HG03045 (cell line): Measurements from ENCODE around the gene DNAJC4.

Experiments used
- ATAC-seq: cut with Tn5 transposase; IDR thresholded peaks from one replicate; pipeline ENCODE4 v1.9.1; 2021; ENCODE audit warnings: mild to moderate bottlenecking, moderate library complexity; ENCODE audit not compliant: unreplicated experiment

The DNAJC4 gene

DNA sequence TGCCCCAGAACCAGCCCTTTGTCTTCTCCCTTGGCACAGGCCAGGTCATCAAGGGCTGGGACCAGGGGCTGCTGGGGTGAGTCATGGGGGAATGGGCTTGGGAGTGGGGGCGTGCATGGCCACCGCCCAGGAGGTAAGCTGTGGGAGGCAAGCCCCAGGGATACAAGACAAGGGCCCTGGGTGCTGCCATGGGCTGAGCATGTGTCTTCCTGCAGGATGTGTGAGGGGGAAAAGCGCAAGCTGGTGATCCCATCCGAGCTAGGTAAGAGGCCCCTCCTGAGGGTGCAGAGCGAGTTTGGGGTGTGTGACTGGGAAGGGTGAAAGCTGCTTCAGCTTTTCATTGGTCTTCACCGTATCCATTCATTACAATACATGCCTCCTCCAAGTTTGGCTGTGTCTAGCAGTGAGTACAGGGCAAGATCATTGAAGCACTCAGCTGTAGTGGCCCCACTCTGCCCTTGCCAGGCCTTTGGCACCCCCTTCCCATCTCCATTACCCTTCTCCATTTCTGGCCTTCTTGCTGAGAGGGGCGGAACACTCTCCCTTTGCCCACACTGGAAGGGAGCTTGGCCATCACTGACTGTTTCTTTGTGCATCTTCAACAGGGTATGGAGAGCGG lies 13.0 kb downstream of the DNAJC4 start:
- ATAC-seq, result no peak

- no peak for ATAC-seq
Observed at GRCh38 chr11:64244107-64244506, 13.8 kb downstream of the DNAJC4 start.

DNA sequence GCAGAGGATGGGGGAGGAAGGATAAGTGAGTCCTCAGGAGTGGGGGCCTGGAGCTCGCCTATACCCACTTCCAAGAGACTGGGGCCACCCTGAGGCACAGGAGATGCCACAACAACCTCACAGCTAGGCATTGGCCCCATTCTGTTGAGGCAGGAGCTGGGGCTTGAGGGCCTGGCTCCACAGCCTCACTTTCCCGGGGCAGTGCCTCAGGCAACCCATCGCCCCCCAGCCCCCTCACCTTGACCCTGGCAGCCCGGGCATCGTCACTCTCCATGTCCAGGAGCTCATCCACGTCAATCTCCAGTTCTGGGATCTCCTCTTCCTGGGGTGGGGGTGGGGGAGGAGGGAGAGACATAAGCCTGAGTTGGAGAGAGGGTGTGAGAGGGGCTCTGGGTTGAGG lies 14.6 kb downstream of the DNAJC4 start:
- ATAC-seq, result no peak

DNA sequence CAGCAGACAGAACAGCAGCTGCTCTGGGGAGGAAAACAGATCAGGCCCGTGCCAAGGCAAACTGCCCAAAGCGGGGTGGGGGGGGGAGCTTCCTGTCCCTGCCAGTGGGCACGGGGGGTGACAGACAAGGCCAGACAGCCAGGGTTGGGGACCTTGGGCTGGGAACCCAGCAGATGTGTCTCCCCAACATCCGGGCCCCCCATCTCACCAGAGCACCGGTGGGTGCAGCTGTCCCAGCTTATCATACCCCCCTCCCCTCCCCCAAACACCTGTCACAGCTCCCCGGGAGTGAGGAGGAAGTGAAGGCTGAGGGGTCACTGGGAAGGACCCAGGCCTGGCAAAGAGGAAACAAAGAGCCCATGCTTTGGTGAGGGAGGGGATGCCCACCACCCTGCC lies 15.1 kb downstream of the DNAJC4 start:
- ATAC-seq, result no peak

- no peak for ATAC-seq
Observed at GRCh38 chr11:64245797-64246620, 15.7 kb downstream of the DNAJC4 start.

GRCh38 chr11:64246621-64246870 lies 16.2 kb downstream of the DNAJC4 start:
- ATAC-seq, result peak; percentile 12

DNA sequence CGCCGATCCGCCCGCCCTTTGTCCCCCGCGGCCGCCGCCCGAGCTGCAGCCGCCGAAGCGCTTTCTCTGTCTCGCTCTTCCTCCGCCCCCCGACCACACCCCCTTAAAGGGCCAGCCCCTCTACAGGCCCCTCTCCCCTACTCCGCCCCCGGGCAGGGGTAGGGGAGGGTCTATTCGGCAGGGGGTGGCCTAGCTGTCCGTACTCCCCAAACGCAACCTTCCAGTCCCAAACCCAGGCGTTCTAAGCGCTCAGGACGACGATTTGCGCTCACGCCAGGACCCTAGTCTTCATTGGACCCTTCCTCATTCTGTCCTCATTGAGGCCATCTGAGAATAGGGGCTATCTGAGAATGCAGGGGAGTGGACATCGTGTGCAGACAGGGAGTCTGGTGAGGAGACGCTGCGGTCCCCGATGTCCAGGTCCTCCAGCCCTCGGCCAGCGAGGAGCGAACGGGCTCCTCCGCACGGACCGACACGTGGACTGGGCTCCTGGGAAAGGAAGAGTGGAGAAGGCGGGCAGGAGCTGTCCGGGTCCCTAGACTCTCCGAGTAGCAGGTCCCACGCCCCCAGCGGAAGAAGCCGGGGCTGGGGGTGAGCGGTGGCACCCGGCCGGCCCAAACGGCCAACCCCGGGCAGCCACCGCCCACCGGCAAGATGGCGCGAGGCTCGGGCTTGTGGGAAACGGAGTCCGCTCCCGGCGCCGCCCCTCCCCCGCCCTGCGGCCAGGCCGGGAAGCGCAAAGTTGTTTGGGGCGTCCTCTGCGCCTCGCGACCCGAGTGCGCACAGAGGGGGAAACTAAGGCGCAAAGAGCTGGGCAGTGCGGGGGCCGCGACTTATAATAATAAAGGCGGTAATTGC lies 16.8 kb downstream of the DNAJC4 start, which contains the start of gene PPP1R14B:
Gene PPP1R14B, minus strand, starts transcription at position 73 of the 858 bp plus-strand sequence. CDS start 270 bp downstream, outside the sequence.
- peak; percentile 31 for ATAC-seq

- no peak for ATAC-seq
Observed at GRCh38 chr11:64247729-64248531, 17.6 kb downstream of the DNAJC4 start.

GRCh38 chr11:64248578-64248977 lies 18.2 kb downstream of the DNAJC4 start:
- ATAC-seq, result no peak

GRCh38 chr11:64249038-64249437 lies 18.7 kb downstream of the DNAJC4 start:
- ATAC-seq, result no peak

GRCh38 chr11:64249563-64250414 lies 19.4 kb downstream of the DNAJC4 start:
- ATAC-seq, result no peak

DNA sequence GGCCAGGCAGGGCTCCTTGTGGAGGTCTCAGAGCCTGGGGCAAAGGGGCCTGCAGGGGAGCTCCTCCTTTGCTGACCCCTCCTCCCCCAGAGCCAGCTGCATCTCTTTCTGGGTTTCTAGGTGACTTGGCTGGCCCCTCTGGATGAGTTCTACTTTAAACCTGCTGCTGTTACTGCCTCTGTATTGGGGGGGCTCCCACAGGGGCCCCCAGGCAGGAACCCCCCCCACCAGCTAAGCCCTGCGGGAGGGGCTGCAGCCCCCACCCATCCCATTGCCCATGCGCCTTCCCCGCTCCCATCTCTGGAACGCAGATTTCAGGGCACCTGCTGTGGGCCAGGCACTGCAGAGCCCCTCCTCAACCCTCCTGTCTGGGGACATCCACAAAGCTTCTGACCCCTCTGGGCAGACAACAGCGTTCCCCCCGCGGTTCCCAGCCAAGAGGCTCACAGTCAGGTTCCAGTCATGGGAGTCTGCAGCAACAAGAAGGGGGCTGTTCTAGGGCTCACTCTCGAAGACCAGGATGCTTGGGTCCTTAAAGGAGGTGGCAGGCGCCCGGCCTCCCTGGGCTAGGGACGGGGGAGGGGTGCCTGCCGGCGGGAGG lies 20.2 kb downstream of the DNAJC4 start:
- no peak for ATAC-seq

DNA sequence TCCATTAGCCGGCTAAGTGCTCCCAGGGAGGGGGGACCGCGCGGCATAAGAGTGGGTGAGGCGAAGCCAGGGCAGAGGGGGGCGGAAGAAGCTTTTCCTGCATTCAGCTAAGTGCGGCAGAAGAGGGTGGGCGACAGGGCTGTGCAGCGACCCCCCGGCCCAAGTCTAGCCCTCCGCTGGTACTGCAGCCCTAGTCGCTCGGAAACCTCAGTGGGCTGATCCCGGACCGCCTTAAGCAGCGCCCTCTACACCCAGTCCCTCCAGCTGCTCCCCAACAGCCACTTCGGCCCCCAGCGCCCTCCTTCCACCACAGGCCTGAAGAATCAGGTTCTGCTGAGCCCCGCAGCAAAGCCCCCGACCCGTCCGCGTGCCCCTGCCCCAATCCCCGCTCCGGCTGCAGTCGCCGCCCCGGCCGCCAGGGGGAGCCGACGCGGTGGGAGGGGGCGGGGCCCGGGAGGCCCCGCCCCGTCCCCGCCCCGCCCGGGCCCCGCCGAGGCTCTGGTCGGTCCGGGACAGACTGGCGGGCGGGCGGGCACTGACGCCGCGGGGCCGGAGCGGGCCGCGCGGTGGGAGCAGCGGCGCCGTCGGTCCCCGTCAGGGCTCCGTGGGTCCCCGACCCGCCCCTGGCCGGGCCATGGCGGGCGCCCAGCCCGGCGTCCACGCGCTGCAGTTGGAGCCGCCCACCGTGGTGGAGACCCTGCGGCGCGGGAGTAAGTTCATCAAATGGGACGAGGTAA lies 20.8 kb downstream of the DNAJC4 start, which contains the start of gene PLCB3:
Gene PLCB3, plus strand, starts transcription at position 515 of the 737 bp plus-strand sequence. Its CDS starts 120 bp downstream, at position 635.
- peak; percentile 44 for ATAC-seq

DNA sequence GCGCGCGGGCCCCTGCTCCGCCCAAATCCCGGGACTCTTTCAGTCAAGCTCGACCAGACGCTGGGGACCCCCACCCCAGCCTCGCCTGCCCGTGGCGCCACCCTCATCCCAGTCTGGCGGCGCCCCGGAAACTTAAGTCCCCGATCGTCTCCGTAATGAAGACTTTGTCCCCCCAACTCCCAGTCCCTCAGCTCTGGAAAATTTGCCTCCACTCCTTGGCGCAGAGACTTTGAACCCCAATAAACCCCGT lies 21.3 kb downstream of the DNAJC4 start:
- ATAC-seq, result no peak

DNA sequence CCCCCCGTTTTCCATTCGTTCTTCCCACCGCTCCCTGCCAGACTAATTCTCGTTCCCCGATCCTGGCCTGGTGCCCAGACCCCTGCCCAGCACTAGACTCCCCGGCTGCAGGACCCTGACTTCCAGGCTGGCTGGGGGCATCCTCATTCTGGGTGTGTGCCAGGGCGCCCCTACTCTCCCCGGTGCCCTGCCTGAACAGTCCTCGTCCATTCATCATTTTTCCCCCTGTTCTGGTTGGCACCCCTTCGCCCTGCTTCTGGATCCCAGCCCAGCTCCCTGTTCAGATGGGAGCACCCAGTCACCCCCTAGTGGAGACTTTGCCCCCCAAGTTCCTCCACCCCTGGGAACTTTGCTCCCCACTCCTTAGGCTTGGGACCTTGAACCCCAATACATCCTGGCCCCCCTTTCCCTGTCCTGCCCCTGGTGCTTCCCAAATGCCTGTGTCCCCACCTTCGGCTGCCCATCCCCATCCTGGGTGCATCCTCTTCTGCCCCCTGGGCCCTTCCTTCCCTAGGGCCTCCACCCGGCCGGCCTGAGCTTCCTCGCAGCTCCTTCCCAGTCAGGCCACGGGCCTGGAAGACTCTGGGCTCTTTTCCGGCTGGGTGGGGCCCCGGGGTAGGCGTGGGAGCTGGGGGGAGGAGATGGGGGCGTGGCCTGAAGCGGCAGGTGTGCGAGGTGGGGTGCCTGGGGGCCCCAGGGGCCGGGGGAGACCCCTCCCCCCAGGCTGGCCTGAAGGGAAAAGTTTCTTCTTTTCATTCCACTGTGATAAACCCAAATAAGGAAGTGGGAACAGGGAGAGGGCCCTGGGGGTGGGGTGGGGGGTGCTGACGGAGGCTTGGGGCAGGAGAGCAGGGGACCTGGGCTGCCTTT lies 21.9 kb downstream of the DNAJC4 start:
- no peak for ATAC-seq

DNA sequence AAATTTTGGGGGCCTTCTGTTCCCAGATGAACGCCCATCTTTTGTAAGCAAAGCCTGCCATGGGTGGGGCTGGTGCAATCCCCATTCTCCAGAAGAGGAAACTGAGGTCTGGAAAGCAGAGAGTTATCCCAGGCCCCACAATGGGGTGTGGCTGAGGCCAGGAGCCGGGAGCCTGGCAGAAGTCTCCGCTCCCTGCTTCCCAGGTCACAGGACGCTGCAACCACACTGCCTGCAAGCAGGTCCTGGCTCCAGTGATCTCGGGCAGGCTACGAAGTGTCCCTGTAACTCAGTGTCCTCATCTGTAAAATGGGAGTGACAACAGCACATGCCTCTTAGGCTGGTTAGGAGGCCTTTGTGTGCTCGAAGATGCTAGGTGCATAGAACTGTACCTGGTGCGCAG lies 22.7 kb downstream of the DNAJC4 start:
- no peak for ATAC-seq

GRCh38 chr11:64253481-64253880 lies 23.1 kb downstream of the DNAJC4 start:
- no peak for ATAC-seq

DNA sequence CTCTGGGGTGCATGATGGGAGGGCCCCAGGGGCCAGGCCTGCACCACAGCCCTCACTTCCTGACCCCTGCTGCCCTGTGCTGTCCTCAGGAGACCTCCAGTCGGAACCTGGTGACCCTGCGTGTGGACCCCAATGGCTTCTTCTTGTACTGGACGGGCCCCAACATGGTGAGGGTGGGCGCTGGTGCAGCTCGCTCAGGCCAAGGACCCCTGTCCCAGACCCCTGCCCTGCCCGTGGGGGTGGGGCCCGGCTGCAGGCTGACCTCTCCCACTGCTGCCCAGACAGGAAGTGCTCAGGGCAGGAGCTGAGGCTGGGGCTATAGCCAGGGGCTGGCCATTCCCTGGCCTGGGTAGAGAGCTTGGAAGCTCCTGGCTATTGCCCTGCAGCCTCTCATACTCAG lies 24.0 kb downstream of the DNAJC4 start:
- ATAC-seq, result no peak
